SK-N-SH (cell line): ENCODE results near the gene TRMT1. TPM values are rescaled to one million over a fixed set of nuclear protein-coding genes. Genes with fewer than 3 reads are reported as not detected.

ENCODE experiments used
- CTCF ChIA-PET: fragments of 300-600, 350-600 bp; formaldehyde crosslinking; extraction: SDS; loops from one replicate; lab custom pipeline; 2021; lab: Yijun Ruan, JAX
- POLR2A ChIA-PET: fragments of 350-600 bp; sonication (Branson Sonifier 250); formaldehyde crosslinking; extraction: SDS; loops from one replicate; lab custom pipeline; 2020; ENCODE audit warnings: antibody characterized with exemption, inconsistent platforms; lab: Yijun Ruan, JAX
- DNase-seq: peaks from one replicate; pipeline ENCODE4 v3.0.0; 2012
- H2AFZ ChIP-seq: fragments of 200-600 bp; sonication (generic); 2 replicates; pipeline ENCODE4 v1.8.1; 2016; ENCODE audit warnings: antibody characterized with exemption, mild to moderate bottlenecking, low read depth
- H3F3A ChIP-seq: fragments of 200-600 bp; sonication (generic); replicated peaks from 2 replicates; pipeline ENCODE3; 2016; ENCODE audit warnings: antibody characterized with exemption, mild to moderate bottlenecking; ENCODE audit not compliant: insufficient read depth
- H3K27ac ChIP-seq, 2 experiments: fragments of 200-500 bp in 1 of 2; fragments of 200-600 bp in 1 of 2; sonication (Bioruptor generic) in 1 of 2; sonication (generic), shearing (Covaris generic) in 1 of 2; 2 replicates each; pipeline versions ENCODE4 v1.5.1 to v1.6.1; 2014 to 2016; ENCODE audit warnings: low read depth in 2 of 2, inconsistent platforms in 1 of 2, low read length in 1 of 2, mild to moderate bottlenecking in 1 of 2, mixed read lengths in 1 of 2
- H3K27me3 ChIP-seq: fragments of 200-600 bp; sonication (generic), shearing (Covaris generic); 2 replicates; pipeline ENCODE4 v1.6.1; 2016; ENCODE audit warnings: mixed run types; ENCODE audit not compliant: insufficient read depth
- H3K36me3 ChIP-seq, 2 experiments: fragments of 200-500 bp in 1 of 2; fragments of 200-600 bp in 1 of 2; sonication (Bioruptor generic) in 1 of 2; sonication (generic) in 1 of 2; replicated peaks in 1 of 2; 2 replicates each; pipeline versions ENCODE3 to v1.5.1; 2014 to 2016; ENCODE audit warnings: low read length in 1 of 2, mild to moderate bottlenecking in 1 of 2; ENCODE audit not compliant: insufficient read depth in 2 of 2, control insufficient read depth in 1 of 2
- H3K4me1 ChIP-seq, 2 experiments: fragments of 200-500 bp in 1 of 2; fragments of 200-600 bp in 1 of 2; sonication (Bioruptor generic) in 1 of 2; sonication (generic), shearing (Covaris generic) in 1 of 2; 2 replicates each; pipeline versions ENCODE4 v1.5.1 to v1.6.1; 2014 to 2016; ENCODE audit warnings: low read depth in 1 of 2, low read length in 1 of 2, mixed run types in 1 of 2; ENCODE audit not compliant: insufficient read depth in 2 of 2, control insufficient read depth in 1 of 2
- H3K4me2 ChIP-seq: fragments of 200-600 bp; sonication (generic), shearing (Covaris generic); 2 replicates; pipeline ENCODE4 v1.6.1; 2017; ENCODE audit warnings: mixed run types
- H3K4me3 ChIP-seq, 2 experiments: fragments of 200-500 bp in 1 of 2; fragments of 200-600 bp in 1 of 2; sonication (Bioruptor generic) in 1 of 2; sonication (generic), shearing (Covaris generic) in 1 of 2; 2 replicates each; pipeline versions ENCODE4 v1.5.1 to v1.8.1; 2014 to 2016; ENCODE audit warnings: low read depth in 2 of 2, inconsistent platforms in 1 of 2, low read length in 1 of 2, mild to moderate bottlenecking in 1 of 2, mixed read lengths in 1 of 2, moderate library complexity in 1 of 2
- H3K79me2 ChIP-seq: fragments of 200-600 bp; sonication (generic); 2 replicates; pipeline ENCODE4 v1.8.1; 2017; ENCODE audit warnings: mild to moderate bottlenecking; ENCODE audit not compliant: insufficient read depth
- H3K9ac ChIP-seq: fragments of 200-600 bp; sonication (generic); 2 replicates; pipeline ENCODE4 v1.6.1; 2017; ENCODE audit warnings: mixed run types
- H3K9me2 ChIP-seq: fragments of 200-600 bp; sonication (generic); 2 replicates; pipeline ENCODE4 v1.6.1; 2017; ENCODE audit warnings: mixed run types
- H3K9me3 ChIP-seq: fragments of 200-600 bp; sonication (generic); 2 replicates; pipeline ENCODE4 v1.6.1; 2017; ENCODE audit warnings: mixed run types, mild to moderate bottlenecking, moderate library complexity
- H4K20me1 ChIP-seq: fragments of 200-600 bp; sonication (generic); 2 replicates; pipeline ENCODE4 v1.6.1; 2017; ENCODE audit warnings: mild to moderate bottlenecking, mixed run types; ENCODE audit not compliant: insufficient read depth
- CHD2 ChIP-seq: fragments of 150-350 bp; IDR thresholded peaks from 2 replicates; pipeline ENCODE4 v1.6.1; 2018; ENCODE audit warnings: low read length; ENCODE audit not compliant: partially characterized antibody
- EP300 ChIP-seq, 2 experiments: IDR thresholded peaks; 2 replicates each; pipeline versions ENCODE4 v1.4.0 to v1.6.1; 2012; ENCODE audit warnings: borderline replicate concordance in 1 of 2, low read depth in 1 of 2, low read length in 1 of 2
- EZH2phosphoT487 ChIP-seq: fragments of 200-600 bp; sonication (generic); IDR thresholded peaks from 2 replicates; pipeline ENCODE4 v1.6.1; 2017; ENCODE audit warnings: low read depth, mixed run types, mild to moderate bottlenecking, antibody characterized with exemption, moderate library complexity, borderline replicate concordance
- JUND ChIP-seq: IDR thresholded peaks from 2 replicates; pipeline ENCODE4 v1.4.0; 2012
- NFIC ChIP-seq: IDR thresholded peaks from 2 replicates; pipeline ENCODE4 v1.4.0; 2012; ENCODE audit warnings: borderline replicate concordance
- RXRA ChIP-seq: IDR thresholded peaks from 2 replicates; pipeline ENCODE4 v1.4.0; 2012; ENCODE audit warnings: low read depth, mild to moderate bottlenecking, borderline replicate concordance
- SIN3A ChIP-seq: IDR thresholded peaks from 2 replicates; pipeline ENCODE4 v1.6.1; 2012; ENCODE audit warnings: low read depth, mild to moderate bottlenecking, low read length, moderate library complexity, borderline replicate concordance
- TAF1 ChIP-seq: IDR thresholded peaks from 2 replicates; pipeline ENCODE4 v1.6.1; 2012; ENCODE audit warnings: low read depth, mild to moderate bottlenecking, low read length, moderate library complexity, borderline replicate concordance
- WGBS: methylation state at CpG from one replicate; pipeline ENCODE4 v1.1.6; 2017; ENCODE audit warnings: low lambda C conversion rate; 5-methylcytosine and 5-hydroxymethylcytosine counted together
- polyA plus RNA-seq, 3 experiments: library from polyadenylated mRNA; depleted of rRNA; stranded (reverse); fragments of >200 nt; gene quantifications; 2 replicates each; pipeline ENCODE4 v1.2.3, GENCODE V29; 2012
- TF ChIP-seq, protein P1 (sequence below): fragments of 150-350 bp; IDR thresholded peaks from 2 replicates; pipeline ENCODE4 v1.6.1; 2016; ENCODE audit warnings: mild to moderate bottlenecking, low read depth, low read length
- TF ChIP-seq, protein P2 (sequence below): fragments of 150-350 bp; IDR thresholded peaks from 2 replicates; pipeline ENCODE4 v1.6.1; 2017; ENCODE audit warnings: antibody characterized with exemption, low read length, low read depth, borderline replicate concordance
- TF ChIP-seq, protein P3 (sequence below): IDR thresholded peaks from 2 replicates; pipeline ENCODE4 v1.4.0; 2012; ENCODE audit warnings: low read depth, borderline replicate concordance
- TF ChIP-seq, protein P4 (sequence below): IDR thresholded peaks from 2 replicates; pipeline ENCODE4 v1.6.1; 2012; ENCODE audit warnings: mild to moderate bottlenecking, low read depth, low read length, moderate library complexity
- TF ChIP-seq, protein P5 (sequence below): IDR thresholded peaks from 2 replicates; pipeline ENCODE4; 2012

The TRMT1 gene
- polyA plus RNA-seq, 1 of the 3 experiments (the other 2 are of a cell fraction), result 64.9 TPM

GRCh38 chr19:13122980-13123957 is 6.7 kb upstream of the TRMT1 start:
- H3K9me2 ChIP-seq, result no peaks in the 10 kb centered on the region
- POLR2A ChIA-PET, result no interaction called here
- peaks cover 12 to 14% of the 10 kb centered on the region in 2 experiments; a peak in 2 of 4 replicates for H3K4me1 ChIP-seq
- peaks cover 4 to 19% of the 10 kb centered on the region in 2 experiments for H3K36me3 ChIP-seq
- no peaks in the 10 kb centered on the region for H3K27me3 ChIP-seq
- TF ChIP-seq EZH2phosphoT487 (no peak), TAF1 (no peak), JUND (no peak), NFIC (no peak)
- TF ChIP-seq, protein P1, sequence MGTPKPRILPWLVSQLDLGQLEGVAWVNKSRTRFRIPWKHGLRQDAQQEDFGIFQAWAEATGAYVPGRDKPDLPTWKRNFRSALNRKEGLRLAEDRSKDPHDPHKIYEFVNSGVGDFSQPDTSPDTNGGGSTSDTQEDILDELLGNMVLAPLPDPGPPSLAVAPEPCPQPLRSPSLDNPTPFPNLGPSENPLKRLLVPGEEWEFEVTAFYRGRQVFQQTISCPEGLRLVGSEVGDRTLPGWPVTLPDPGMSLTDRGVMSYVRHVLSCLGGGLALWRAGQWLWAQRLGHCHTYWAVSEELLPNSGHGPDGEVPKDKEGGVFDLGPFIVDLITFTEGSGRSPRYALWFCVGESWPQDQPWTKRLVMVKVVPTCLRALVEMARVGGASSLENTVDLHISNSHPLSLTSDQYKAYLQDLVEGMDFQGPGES, result no peak
- TF ChIP-seq, protein P2, sequence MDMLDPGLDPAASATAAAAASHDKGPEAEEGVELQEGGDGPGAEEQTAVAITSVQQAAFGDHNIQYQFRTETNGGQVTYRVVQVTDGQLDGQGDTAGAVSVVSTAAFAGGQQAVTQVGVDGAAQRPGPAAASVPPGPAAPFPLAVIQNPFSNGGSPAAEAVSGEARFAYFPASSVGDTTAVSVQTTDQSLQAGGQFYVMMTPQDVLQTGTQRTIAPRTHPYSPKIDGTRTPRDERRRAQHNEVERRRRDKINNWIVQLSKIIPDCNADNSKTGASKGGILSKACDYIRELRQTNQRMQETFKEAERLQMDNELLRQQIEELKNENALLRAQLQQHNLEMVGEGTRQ, result no peak
- TF ChIP-seq, protein P3, sequence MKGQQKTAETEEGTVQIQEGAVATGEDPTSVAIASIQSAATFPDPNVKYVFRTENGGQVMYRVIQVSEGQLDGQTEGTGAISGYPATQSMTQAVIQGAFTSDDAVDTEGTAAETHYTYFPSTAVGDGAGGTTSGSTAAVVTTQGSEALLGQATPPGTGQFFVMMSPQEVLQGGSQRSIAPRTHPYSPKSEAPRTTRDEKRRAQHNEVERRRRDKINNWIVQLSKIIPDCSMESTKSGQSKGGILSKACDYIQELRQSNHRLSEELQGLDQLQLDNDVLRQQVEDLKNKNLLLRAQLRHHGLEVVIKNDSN, result no peak
- TF ChIP-seq, all 33 proteins: peak for 0
- Histone ChIP-seq H3K79me2 (peaks cover 98% of the 10 kb centered on the region), H3K4me3 (no peak overlapping the region), H3F3A (no peaks in the 10 kb centered on the region), H3K4me2 (no peak overlapping the region), H3K9ac (no peak overlapping the region), H2AFZ (no peak overlapping the region), H3K9me3 (no peaks in the 10 kb centered on the region), H4K20me1 (peaks cover 90% of the 10 kb centered on the region), H3K27ac (no peak overlapping the region)
- WGBS, result 95% methylated on average over 20 of the region's 20 CpGs
- DNase-seq, result no peak
- CTCF ChIA-PET, result no interaction called here

- peaks cover 4 to 19% of the 10 kb centered on the region in 2 experiments for H3K36me3 ChIP-seq
- H3K4me1 ChIP-seq, result peaks cover 12 to 18% of the 10 kb centered on the region in 2 experiments; a peak in 2 of 4 replicates
- H3K4me3 ChIP-seq, result no peak overlapping the region
- H3K9ac ChIP-seq, result no peak overlapping the region
- WGBS, result 88% methylated on average over 13 of the region's 13 CpGs
- ChIA-PET CTCF (no interaction called here), POLR2A (no interaction called here)
- no peaks in the 10 kb centered on the region for H3K27me3 ChIP-seq
- no peak for DNase-seq
- peaks cover 4% of the 10 kb centered on the region for H3F3A ChIP-seq
- H3K9me2 ChIP-seq, result no peaks in the 10 kb centered on the region
- peaks cover 95% of the 10 kb centered on the region for H3K79me2 ChIP-seq
- H3K4me2 ChIP-seq, result no peak overlapping the region
- peaks cover 81% of the 10 kb centered on the region for H4K20me1 ChIP-seq
- no peak overlapping the region for H3K27ac ChIP-seq
- no peak overlapping the region for H2AFZ ChIP-seq
- no peaks in the 10 kb centered on the region for H3K9me3 ChIP-seq
- TF ChIP-seq, protein P4, sequence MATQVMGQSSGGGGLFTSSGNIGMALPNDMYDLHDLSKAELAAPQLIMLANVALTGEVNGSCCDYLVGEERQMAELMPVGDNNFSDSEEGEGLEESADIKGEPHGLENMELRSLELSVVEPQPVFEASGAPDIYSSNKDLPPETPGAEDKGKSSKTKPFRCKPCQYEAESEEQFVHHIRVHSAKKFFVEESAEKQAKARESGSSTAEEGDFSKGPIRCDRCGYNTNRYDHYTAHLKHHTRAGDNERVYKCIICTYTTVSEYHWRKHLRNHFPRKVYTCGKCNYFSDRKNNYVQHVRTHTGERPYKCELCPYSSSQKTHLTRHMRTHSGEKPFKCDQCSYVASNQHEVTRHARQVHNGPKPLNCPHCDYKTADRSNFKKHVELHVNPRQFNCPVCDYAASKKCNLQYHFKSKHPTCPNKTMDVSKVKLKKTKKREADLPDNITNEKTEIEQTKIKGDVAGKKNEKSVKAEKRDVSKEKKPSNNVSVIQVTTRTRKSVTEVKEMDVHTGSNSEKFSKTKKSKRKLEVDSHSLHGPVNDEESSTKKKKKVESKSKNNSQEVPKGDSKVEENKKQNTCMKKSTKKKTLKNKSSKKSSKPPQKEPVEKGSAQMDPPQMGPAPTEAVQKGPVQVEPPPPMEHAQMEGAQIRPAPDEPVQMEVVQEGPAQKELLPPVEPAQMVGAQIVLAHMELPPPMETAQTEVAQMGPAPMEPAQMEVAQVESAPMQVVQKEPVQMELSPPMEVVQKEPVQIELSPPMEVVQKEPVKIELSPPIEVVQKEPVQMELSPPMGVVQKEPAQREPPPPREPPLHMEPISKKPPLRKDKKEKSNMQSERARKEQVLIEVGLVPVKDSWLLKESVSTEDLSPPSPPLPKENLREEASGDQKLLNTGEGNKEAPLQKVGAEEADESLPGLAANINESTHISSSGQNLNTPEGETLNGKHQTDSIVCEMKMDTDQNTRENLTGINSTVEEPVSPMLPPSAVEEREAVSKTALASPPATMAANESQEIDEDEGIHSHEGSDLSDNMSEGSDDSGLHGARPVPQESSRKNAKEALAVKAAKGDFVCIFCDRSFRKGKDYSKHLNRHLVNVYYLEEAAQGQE, result no peak
- TF ChIP-seq RXRA (no peak), NFIC (no peak), CHD2 (no peak), EP300 (IDR thresholded peaks at IDR 0.05; ENCODE audit: borderline replicate concordance in 1 of 2, low read depth in 1 of 2, low read length in 1 of 2) (no peak), SIN3A (no peak)
- TF ChIP-seq, protein P5, sequence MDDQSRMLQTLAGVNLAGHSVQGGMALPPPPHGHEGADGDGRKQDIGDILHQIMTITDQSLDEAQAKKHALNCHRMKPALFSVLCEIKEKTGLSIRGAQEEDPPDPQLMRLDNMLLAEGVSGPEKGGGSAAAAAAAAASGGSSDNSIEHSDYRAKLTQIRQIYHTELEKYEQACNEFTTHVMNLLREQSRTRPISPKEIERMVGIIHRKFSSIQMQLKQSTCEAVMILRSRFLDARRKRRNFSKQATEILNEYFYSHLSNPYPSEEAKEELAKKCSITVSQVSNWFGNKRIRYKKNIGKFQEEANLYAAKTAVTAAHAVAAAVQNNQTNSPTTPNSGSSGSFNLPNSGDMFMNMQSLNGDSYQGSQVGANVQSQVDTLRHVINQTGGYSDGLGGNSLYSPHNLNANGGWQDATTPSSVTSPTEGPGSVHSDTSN, result no peak
- TF ChIP-seq, protein P1, result no peak
Measured at GRCh38 chr19:13122275-13122878, 5.8 kb upstream of the TRMT1 start.
